Peyer's patch (tissue), 4 donors: ENCODE data around the gene TMEM121.

Source experiments
- POLR2A ChIP-seq, 2 donors: fragments of 450-650 bp; IDR thresholded peaks; one replicate each; pipeline ENCODE4 v1.5.1; 2017; ENCODE audit warnings: antibody characterized with exemption in 2 of 2, mild to moderate bottlenecking in 2 of 2, moderate library complexity in 2 of 2
- TF ChIP-seq, protein P1 (sequence below), 6 experiments: fragments of 450-650 bp in 4 of 6; fragments of 200-600 bp in 2 of 6; sonication (generic) in 1 of 6; IDR thresholded peaks; one replicate each; pipeline ENCODE4 v1.5.1; 2017 to 2019; ENCODE audit warnings: antibody characterized with exemption in 6 of 6, mild to moderate bottlenecking in 3 of 6, moderate library complexity in 1 of 6

DNA sequence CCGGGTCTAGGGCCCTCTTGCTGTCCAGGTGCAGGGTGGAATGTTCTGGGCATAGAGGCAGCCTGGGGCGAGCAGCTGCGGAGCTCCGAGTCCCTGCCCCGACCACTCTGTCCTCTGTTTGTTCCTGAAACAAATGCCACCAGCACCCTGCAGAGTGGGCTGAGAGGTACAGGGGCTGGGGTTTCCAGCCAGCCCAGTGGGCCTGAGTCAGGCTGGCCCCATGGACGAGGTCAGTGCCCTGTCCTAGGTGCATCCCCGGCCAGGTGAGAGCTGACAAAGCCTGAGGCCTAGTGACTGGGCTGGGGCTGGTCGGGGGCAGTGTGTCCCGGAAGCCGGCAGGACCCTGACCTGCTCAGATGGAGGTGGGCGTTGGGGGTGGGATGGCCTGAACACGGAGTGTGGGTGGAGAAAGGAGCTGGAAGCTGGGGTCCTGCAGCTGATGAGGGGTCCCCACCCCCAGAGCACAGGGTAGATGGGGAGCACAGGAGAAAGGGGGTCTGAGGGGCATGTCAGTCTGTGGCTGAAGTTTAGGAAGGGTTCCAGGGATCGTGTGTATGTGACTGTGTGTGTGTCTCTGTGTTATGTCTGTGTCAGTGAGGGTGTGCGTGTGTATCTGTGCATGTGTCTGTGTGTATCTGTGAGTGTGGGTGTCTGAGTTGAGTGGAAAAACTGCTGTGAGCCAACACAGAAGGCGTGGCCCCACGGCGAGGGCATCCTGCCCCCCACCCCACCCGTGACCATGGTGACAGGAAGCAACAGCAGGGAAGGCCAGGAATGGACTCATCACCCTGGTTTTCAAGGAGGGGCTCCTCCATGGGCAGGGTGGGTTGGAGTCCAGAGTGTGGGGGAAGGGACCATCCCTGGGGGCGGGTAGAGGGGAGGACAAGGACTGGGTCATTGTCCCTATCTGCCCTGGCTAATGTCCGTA, 42.0 kb upstream of the TMEM121 start:
- TF ChIP-seq, protein P1, sequence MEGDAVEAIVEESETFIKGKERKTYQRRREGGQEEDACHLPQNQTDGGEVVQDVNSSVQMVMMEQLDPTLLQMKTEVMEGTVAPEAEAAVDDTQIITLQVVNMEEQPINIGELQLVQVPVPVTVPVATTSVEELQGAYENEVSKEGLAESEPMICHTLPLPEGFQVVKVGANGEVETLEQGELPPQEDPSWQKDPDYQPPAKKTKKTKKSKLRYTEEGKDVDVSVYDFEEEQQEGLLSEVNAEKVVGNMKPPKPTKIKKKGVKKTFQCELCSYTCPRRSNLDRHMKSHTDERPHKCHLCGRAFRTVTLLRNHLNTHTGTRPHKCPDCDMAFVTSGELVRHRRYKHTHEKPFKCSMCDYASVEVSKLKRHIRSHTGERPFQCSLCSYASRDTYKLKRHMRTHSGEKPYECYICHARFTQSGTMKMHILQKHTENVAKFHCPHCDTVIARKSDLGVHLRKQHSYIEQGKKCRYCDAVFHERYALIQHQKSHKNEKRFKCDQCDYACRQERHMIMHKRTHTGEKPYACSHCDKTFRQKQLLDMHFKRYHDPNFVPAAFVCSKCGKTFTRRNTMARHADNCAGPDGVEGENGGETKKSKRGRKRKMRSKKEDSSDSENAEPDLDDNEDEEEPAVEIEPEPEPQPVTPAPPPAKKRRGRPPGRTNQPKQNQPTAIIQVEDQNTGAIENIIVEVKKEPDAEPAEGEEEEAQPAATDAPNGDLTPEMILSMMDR (IDR thresholded peaks at IDR 0.05), result no peak
- no peak for TF ChIP-seq POLR2A (IDR thresholded peaks at IDR 0.05)
